DOHH2 (cell line): Measurements from ENCODE around the gene INPP4A.

ENCODE experiments used
- H3F3A ChIP-seq: fragments of 200-600 bp; sonication (generic), shearing (Covaris generic); 2 replicates; pipeline ENCODE4 v1.6.0; 2016; ENCODE audit warnings: antibody characterized with exemption, mild to moderate bottlenecking; ENCODE audit not compliant: control insufficient read depth, insufficient read depth
- H3K27ac ChIP-seq: fragments of 200-600 bp; sonication (generic); 2 replicates; pipeline ENCODE4 v1.5.1; 2014; ENCODE audit warnings: low read depth, mild to moderate bottlenecking, low read length, moderate library complexity
- H3K27me3 ChIP-seq: fragments of 200-600 bp; sonication (generic); 2 replicates; pipeline ENCODE4 v1.6.1; 2014; ENCODE audit warnings: mild to moderate bottlenecking, low read length, mixed read lengths; ENCODE audit not compliant: control insufficient read depth
- H3K36me3 ChIP-seq: fragments of 200-600 bp; sonication (generic); 2 replicates; pipeline ENCODE4 v1.6.1; 2014; ENCODE audit warnings: mild to moderate bottlenecking, low read length, moderate library complexity, mixed read lengths; ENCODE audit not compliant: control insufficient read depth
- H3K4me1 ChIP-seq: fragments of 200-600 bp; sonication (generic); 2 replicates; pipeline ENCODE4 v1.6.1; 2014; ENCODE audit warnings: mild to moderate bottlenecking, low read length, mixed read lengths; ENCODE audit not compliant: control insufficient read depth
- H3K4me2 ChIP-seq: fragments of 200-600 bp; sonication (generic); 2 replicates; pipeline ENCODE4 v1.6.0; 2014; ENCODE audit warnings: mild to moderate bottlenecking, low read length, moderate library complexity
- H3K4me3 ChIP-seq: fragments of 200-600 bp; sonication (generic); 2 replicates; pipeline ENCODE4 v1.5.1; 2014; ENCODE audit warnings: mild to moderate bottlenecking, low read length, mixed read lengths
- H3K79me2 ChIP-seq: fragments of 200-600 bp; sonication (generic); 2 replicates; pipeline ENCODE4 v1.6.1; 2014; ENCODE audit warnings: mild to moderate bottlenecking, low read length, mixed read lengths; ENCODE audit not compliant: control insufficient read depth
- H3K9me2 ChIP-seq: fragments of 200-600 bp; sonication (generic); replicated peaks from 2 replicates; pipeline ENCODE4 v1.6.1; 2014; ENCODE audit warnings: mild to moderate bottlenecking, low read length, mixed read lengths; ENCODE audit not compliant: control insufficient read depth
- H3K9me3 ChIP-seq: fragments of 200-600 bp; sonication (generic); 2 replicates; pipeline ENCODE4 v1.6.1; 2014; ENCODE audit warnings: antibody characterized with exemption, low read length, mixed read lengths; ENCODE audit not compliant: control insufficient read depth, insufficient read depth
- H4K20me1 ChIP-seq: fragments of 200-600 bp; sonication (generic); 2 replicates; pipeline ENCODE4 v1.6.0; 2014; ENCODE audit warnings: low read depth, mild to moderate bottlenecking, antibody characterized with exemption, low read length, moderate library complexity; ENCODE audit not compliant: control insufficient read depth, insufficient read depth
- CTCF ChIP-seq: fragments of 200-600 bp; sonication (generic); IDR thresholded peaks from one replicate; pipeline ENCODE4 v1.5.1; 2014; ENCODE audit warnings: antibody characterized with exemption, mild to moderate bottlenecking, low read depth, low read length; ENCODE audit not compliant: poor library complexity, severe bottlenecking
- EZH2phosphoT487 ChIP-seq: fragments of 200-600 bp; sonication (generic); IDR thresholded peaks from 2 replicates; pipeline ENCODE4 v1.6.1; 2017; ENCODE audit warnings: borderline replicate concordance, mild to moderate bottlenecking, antibody characterized with exemption, low read length, moderate library complexity, mixed read lengths

The INPP4A gene

GRCh38 chr2:98426771-98427170 is 17.9 kb upstream of the INPP4A start:
- Histone ChIP-seq H3K4me1 (no peaks in the 10 kb centered on the region), H3K4me2 (no peak overlapping the region), H3K9me3 (no peaks in the 10 kb centered on the region; the same call in 1 of the 2 replicates), H3F3A (no peaks in the 10 kb centered on the region), H3K79me2 (no peaks in the 10 kb centered on the region), H3K36me3 (no peaks in the 10 kb centered on the region), H4K20me1 (no peaks in the 10 kb centered on the region), H3K27me3 (peaks cover 17% of the 10 kb centered on the region), H3K9me2 (no peaks in the 10 kb centered on the region), H3K4me3 (no peak overlapping the region), H3K27ac (no peak overlapping the region)
- TF ChIP-seq CTCF (no peak), EZH2phosphoT487 (no peak)

- H3K27ac ChIP-seq, result no peak overlapping the region
- no peak for TF ChIP-seq EZH2phosphoT487
- no peak for TF ChIP-seq CTCF
- H4K20me1 ChIP-seq, result no peaks in the 10 kb centered on the region
- H3F3A ChIP-seq, result no peaks in the 10 kb centered on the region
- H3K27me3 ChIP-seq, result peaks cover 6% of the 10 kb centered on the region
- no peaks in the 10 kb centered on the region for H3K4me1 ChIP-seq
- H3K79me2 ChIP-seq, result no peaks in the 10 kb centered on the region
- no peak overlapping the region for H3K4me3 ChIP-seq
- peaks cover 6% of the 10 kb centered on the region; the same call in 1 of the 2 replicates for H3K9me3 ChIP-seq
- H3K36me3 ChIP-seq, result no peaks in the 10 kb centered on the region
- H3K4me2 ChIP-seq, result no peak overlapping the region
- no peaks in the 10 kb centered on the region for H3K9me2 ChIP-seq
These were observed 12.5 kb upstream of the INPP4A start for GRCh38 chr2:98432145-98432544.

GRCh38 chr2:98433363-98433964 is 11.2 kb upstream of the INPP4A start:
- H3K27me3 ChIP-seq, result peaks cover 4% of the 10 kb centered on the region
- H3K4me1 ChIP-seq, result no peaks in the 10 kb centered on the region
- no peaks in the 10 kb centered on the region for H4K20me1 ChIP-seq
- H3K4me3 ChIP-seq, result no peak overlapping the region
- peaks cover 6% of the 10 kb centered on the region; the same call in 1 of the 2 replicates for H3K9me3 ChIP-seq
- H3K36me3 ChIP-seq, result no peaks in the 10 kb centered on the region
- H3K9me2 ChIP-seq, result no peaks in the 10 kb centered on the region
- no peaks in the 10 kb centered on the region for H3F3A ChIP-seq
- H3K4me2 ChIP-seq, result no peak overlapping the region
- no peaks in the 10 kb centered on the region for H3K79me2 ChIP-seq
- TF ChIP-seq EZH2phosphoT487 (no peak), CTCF (no peak)
- no peak overlapping the region for H3K27ac ChIP-seq
